SJCRH30 (cell line): ENCODE results near the gene ENPP4. TPM values are rescaled to one million over a fixed set of nuclear protein-coding genes. Genes with fewer than 3 reads are reported as not detected.
"Not testable (repeated sequence)": the region's sequence is repeated elsewhere in the genome, so short reads cannot be mapped to it uniquely, and the experiment has no call there.

Experiments used
- DNase-seq, 2 experiments: peaks; one replicate each; pipeline ENCODE4 v3.0.0-alpha.2; 2015 to 2020
- H3K27ac ChIP-seq: fragments of 250-450 bp; sonication (Bioruptor Pico); 2 replicates; pipeline ENCODE4 v1.5.1; 2020; ENCODE audit warnings: mild to moderate bottlenecking, moderate library complexity
- H3K27me3 ChIP-seq: fragments of 250-450 bp; sonication (Bioruptor Pico); 2 replicates; pipeline ENCODE4 v1.5.1; 2020; ENCODE audit warnings: mild to moderate bottlenecking, moderate library complexity
- H3K36me3 ChIP-seq: fragments of 250-450 bp; sonication (Bioruptor Pico); 2 replicates; pipeline ENCODE4 v1.5.1; 2020; ENCODE audit warnings: mild to moderate bottlenecking, moderate library complexity
- H3K4me1 ChIP-seq: fragments of 250-450 bp; sonication (Bioruptor Pico); 2 replicates; pipeline ENCODE4 v1.5.1; 2020; ENCODE audit warnings: mild to moderate bottlenecking, moderate library complexity
- H3K4me3 ChIP-seq: fragments of 250-450 bp; sonication (Bioruptor Pico); 2 replicates; pipeline ENCODE4 v1.5.1; 2020; ENCODE audit warnings: mild to moderate bottlenecking, moderate library complexity
- H3K9me3 ChIP-seq: fragments of 250-450 bp; sonication (Bioruptor Pico); replicated peaks from 2 replicates; pipeline ENCODE4 v1.5.1; 2020; ENCODE audit warnings: mild to moderate bottlenecking, moderate library complexity
- total RNA-seq: library from RNA; depleted of rRNA; stranded (reverse); fragments of >200 nt; shearing (Covaris generic); gene quantifications from 2 replicates; pipeline ENCODE4 v1.2.3, GENCODE V29; 2014; rRNA removed

ENPP4 gene
- total RNA-seq: 0.23 and 0.32 TPM in 2 replicates

GRCh38 chr6:46129629-46130511 lies at the start of gene ENPP4:
TSS of gene ENPP4 (plus strand) at chr6:46129989. CDS start at chr6:46139584, 9,595 bp downstream.
- no peaks in the 10 kb centered on the region for H3K27me3 ChIP-seq
- peak; percentile 6 to 33 for DNase-seq
- H3K4me3 ChIP-seq: no peak within 1 kb of the TSS
- no peaks in the 10 kb centered on the region for H3K36me3 ChIP-seq
- no peaks in the 10 kb centered on the region for H3K4me1 ChIP-seq
- H3K9me3 ChIP-seq: no peaks in the 10 kb centered on the region
- no peak within 1 kb of the TSS for H3K27ac ChIP-seq

DNA sequence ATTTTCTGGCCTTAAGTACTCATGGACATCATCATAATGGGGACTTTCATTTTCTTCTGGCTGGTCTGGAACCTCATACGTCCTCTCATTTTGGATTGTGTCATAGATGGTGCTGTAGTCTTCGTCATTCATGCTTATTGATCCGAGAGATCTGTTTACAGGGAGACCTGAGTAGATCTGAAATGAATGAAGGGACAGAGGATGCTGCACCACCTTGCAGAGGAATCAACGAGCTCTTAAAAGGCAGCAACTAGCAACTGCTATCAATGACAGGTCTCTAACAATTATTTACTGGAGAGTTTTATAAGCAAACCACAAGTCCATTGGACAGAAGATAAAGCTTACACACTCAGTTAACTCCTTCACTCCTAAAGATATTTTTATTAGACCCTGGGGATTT lies 49.7 kb upstream of the ENPP4 start:
- no peak for DNase-seq
- Histone ChIP-seq H3K36me3 (no peaks in the 10 kb centered on the region), H3K9me3 (no peaks in the 10 kb centered on the region), H3K4me3 (no peak overlapping the region), H3K27ac (no peak overlapping the region), H3K27me3 (no peaks in the 10 kb centered on the region), H3K4me1 (no peaks in the 10 kb centered on the region)

GRCh38 chr6:46085688-46086087 lies 44.1 kb upstream of the ENPP4 start:
- H3K27ac ChIP-seq, H3K27me3 ChIP-seq, H3K36me3 ChIP-seq, H3K4me3 ChIP-seq, DNase-seq, H3K4me1 ChIP-seq, H3K9me3 ChIP-seq: not testable (repeated sequence)

- H3K27me3 ChIP-seq: no peaks in the 10 kb centered on the region
- H3K9me3 ChIP-seq: no peaks in the 10 kb centered on the region
- H3K4me3 ChIP-seq: no peak overlapping the region
- peak; percentile 40 to 68 for DNase-seq
- H3K27ac ChIP-seq: no peak overlapping the region
- H3K4me1 ChIP-seq: no peaks in the 10 kb centered on the region
- H3K36me3 ChIP-seq: no peaks in the 10 kb centered on the region
Measured at GRCh38 chr6:46090115-46091079, 39.4 kb upstream of the ENPP4 start.

GRCh38 chr6:46091080-46091478 lies 38.7 kb upstream of the ENPP4 start:
- no peak for DNase-seq
- Histone ChIP-seq H3K4me3 (no peak overlapping the region), H3K27ac (no peak overlapping the region), H3K9me3 (no peaks in the 10 kb centered on the region), H3K4me1 (no peaks in the 10 kb centered on the region), H3K36me3 (no peaks in the 10 kb centered on the region), H3K27me3 (no peaks in the 10 kb centered on the region)

- no peaks in the 10 kb centered on the region for H3K27me3 ChIP-seq
- H3K27ac ChIP-seq: no peak overlapping the region
- no peaks in the 10 kb centered on the region for H3K9me3 ChIP-seq
- no peak for DNase-seq
- H3K4me3 ChIP-seq: no peak overlapping the region
- H3K36me3 ChIP-seq: no peaks in the 10 kb centered on the region
- H3K4me1 ChIP-seq: no peaks in the 10 kb centered on the region; the same call in 1 of the 2 replicates
Measured at GRCh38 chr6:46095251-46095650, 34.5 kb upstream of the ENPP4 start.

DNA sequence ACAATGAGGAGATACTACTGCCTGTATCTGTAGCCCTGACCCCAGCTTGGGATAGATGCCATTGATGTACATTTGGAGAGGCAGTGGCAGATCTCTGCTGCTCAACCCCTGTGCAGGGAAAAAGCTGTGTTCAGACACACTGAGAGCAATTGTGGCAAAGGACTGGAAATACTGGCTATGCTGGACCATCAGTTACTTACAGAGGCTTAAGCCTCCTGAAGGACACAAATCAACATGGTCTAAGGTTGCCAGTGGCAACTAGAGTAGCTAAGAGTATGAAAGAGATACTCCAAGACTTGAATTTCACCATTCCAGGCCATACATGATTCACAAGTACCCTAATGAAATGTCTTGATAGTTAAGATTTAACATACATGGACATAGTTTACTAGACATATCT lies 32.4 kb upstream of the ENPP4 start:
- no peaks in the 10 kb centered on the region for H3K27me3 ChIP-seq
- no peaks in the 10 kb centered on the region for H3K9me3 ChIP-seq
- no peak overlapping the region for H3K27ac ChIP-seq
- no peaks in the 10 kb centered on the region; the same call in 1 of the 2 replicates for H3K4me1 ChIP-seq
- no peak for DNase-seq
- H3K4me3 ChIP-seq: no peak overlapping the region
- no peaks in the 10 kb centered on the region for H3K36me3 ChIP-seq

DNA sequence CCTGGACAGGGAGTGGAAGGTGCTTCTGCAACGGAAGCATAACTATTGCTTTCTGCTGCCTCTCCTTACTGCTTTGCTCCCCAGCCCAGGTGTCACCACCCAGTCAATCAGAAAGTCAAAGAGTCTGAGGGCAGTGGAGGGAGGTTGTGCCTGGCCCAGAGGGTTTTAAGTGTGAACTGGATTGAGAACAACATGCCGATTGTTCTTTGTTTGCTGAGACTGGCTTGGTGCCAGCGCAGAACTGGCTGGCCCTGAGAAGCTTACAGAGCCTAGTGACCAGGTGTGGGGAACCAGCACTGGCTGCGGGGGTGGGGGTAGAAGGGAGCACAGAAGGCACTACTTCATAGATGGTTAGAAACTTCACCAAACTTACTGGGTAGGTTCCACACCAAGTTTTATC lies 31.1 kb upstream of the ENPP4 start:
- no peaks in the 10 kb centered on the region for H3K36me3 ChIP-seq
- no peak overlapping the region for H3K27ac ChIP-seq
- H3K4me3 ChIP-seq: no peak overlapping the region
- peak; percentile 55 to 75 for DNase-seq
- no peaks in the 10 kb centered on the region; the same call in 1 of the 2 replicates for H3K4me1 ChIP-seq
- no peaks in the 10 kb centered on the region for H3K9me3 ChIP-seq
- H3K27me3 ChIP-seq: no peaks in the 10 kb centered on the region

DNA sequence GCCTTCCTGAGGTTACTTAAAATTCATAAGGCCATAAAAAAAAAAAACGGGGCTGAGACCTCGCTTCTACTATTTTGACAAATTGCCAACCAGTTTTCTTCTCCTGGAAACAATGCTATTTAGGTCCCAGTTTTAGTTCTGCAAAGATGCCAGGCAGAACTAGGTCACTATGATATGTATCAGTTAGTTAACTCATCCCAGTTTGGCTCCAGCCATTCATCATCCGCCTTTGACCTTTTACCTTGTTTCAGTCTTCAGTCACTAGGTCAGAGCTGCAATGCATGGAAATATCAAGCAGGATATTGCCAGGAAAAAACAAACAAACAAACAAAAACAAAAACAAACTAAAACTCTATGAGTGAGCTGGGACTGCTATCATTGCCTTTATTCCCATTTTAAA lies 29.8 kb upstream of the ENPP4 start:
- Histone ChIP-seq H3K9me3 (no peaks in the 10 kb centered on the region), H3K36me3 (no peaks in the 10 kb centered on the region), H3K4me1 (no peaks in the 10 kb centered on the region; the same call in 1 of the 2 replicates), H3K27me3 (no peaks in the 10 kb centered on the region), H3K4me3 (no peak overlapping the region), H3K27ac (no peak overlapping the region)
- no peak for DNase-seq

DNA sequence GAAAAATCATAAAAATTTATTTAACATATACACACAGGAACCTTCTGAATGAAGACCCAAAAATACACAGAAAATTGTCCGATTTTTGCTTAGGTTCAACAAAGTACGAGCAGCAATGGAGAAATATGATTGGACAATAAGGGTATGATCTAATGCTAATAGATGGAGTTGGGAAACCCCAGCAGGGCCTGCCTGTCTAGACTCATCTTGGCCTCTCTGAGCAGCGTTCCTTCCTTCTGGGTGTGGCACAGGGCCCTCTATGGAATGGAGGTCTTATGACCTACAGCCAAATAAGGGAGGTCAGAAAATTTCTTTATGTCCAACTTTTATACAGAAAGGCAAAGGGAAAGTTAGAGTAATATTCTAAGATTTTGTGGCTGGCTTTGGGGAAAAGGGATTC lies 27.7 kb upstream of the ENPP4 start:
- Histone ChIP-seq H3K4me1 (no peaks in the 10 kb centered on the region; the same call in 1 of the 2 replicates), H3K4me3 (no peak overlapping the region), H3K36me3 (no peaks in the 10 kb centered on the region), H3K27ac (no peak overlapping the region), H3K9me3 (no peaks in the 10 kb centered on the region), H3K27me3 (no peaks in the 10 kb centered on the region)
- no peak for DNase-seq

GRCh38 chr6:46103441-46104115 lies 26.2 kb upstream of the ENPP4 start:
- no peak for DNase-seq
- H3K27ac ChIP-seq: no peak overlapping the region
- H3K4me3 ChIP-seq: no peak overlapping the region
- H3K27me3 ChIP-seq: no peaks in the 10 kb centered on the region
- H3K4me1 ChIP-seq: no peaks in the 10 kb centered on the region; the same call in 1 of the 2 replicates
- H3K36me3 ChIP-seq: no peaks in the 10 kb centered on the region
- H3K9me3 ChIP-seq: no peaks in the 10 kb centered on the region

GRCh38 chr6:46104209-46104608 lies 25.6 kb upstream of the ENPP4 start:
- Histone ChIP-seq H3K27ac (no peak overlapping the region), H3K4me1 (no peaks in the 10 kb centered on the region; the same call in 1 of the 2 replicates), H3K27me3 (no peaks in the 10 kb centered on the region), H3K4me3 (no peak overlapping the region), H3K36me3 (no peaks in the 10 kb centered on the region), H3K9me3 (no peaks in the 10 kb centered on the region)
- no peak for DNase-seq

DNA sequence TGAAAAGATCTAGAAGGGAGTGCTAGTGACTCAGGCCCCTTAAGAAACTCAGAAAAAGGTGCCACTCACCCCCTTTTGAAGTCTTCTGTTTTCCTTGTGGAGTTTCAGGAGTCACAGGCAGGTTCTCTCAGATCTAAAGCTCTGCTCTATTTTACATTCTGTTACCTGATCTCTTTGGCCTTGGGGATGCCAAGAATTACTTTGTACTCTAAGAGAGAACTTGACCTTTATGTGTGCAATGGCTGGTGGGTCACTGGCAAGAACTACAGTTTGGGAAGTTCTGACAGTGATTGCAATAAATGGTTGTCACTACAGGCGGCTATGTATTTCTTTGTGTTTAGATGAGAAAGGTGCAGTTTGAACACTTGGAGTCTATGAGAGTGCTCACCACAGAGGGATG lies 24.2 kb upstream of the ENPP4 start:
- no peaks in the 10 kb centered on the region for H3K36me3 ChIP-seq
- no peaks in the 10 kb centered on the region for H3K4me1 ChIP-seq
- DNase-seq: no peak
- no peaks in the 10 kb centered on the region for H3K9me3 ChIP-seq
- H3K27me3 ChIP-seq: no peaks in the 10 kb centered on the region
- no peak overlapping the region for H3K4me3 ChIP-seq
- no peak overlapping the region for H3K27ac ChIP-seq

GRCh38 chr6:46113370-46113769 lies 16.4 kb upstream of the ENPP4 start:
- H3K4me1 ChIP-seq: no peaks in the 10 kb centered on the region

More at GRCh38 chr6:46113370-46113769, 16.4 kb upstream of the ENPP4 start:
- no peak overlapping the region for H3K27ac ChIP-seq
- DNase-seq: no peak
- no peaks in the 10 kb centered on the region for H3K36me3 ChIP-seq
- no peak overlapping the region for H3K4me3 ChIP-seq
- no peaks in the 10 kb centered on the region for H3K9me3 ChIP-seq
- no peaks in the 10 kb centered on the region for H3K27me3 ChIP-seq
